NCI-H1105 treated with DMSO at 0.1 percent for 48 hours (cell line): ENCODE results near the gene DACT1.

Experiments
- DNase-seq: peaks from one replicate; lab custom pipeline; 2025; lab: John Stamatoyannopoulos, UW

Gene DACT1

DNA sequence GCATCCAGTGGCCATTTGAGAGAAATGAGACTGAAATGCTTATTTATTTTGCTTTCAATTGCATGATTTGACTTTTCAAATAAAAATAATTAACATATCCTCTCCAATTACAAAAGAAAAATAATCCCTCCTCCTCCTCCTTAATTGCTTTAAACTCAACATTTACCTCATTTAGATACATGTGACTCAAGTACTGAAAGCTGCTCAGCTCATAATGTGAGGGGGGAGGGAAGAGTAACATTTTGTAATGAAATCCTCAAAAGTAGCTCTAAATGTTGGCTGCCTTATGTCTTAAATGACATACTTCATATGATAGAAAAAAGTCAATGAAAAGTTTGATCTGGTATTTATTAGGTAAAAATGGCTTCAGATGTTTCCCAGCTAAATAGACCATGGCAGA, 29.0 kb downstream of the DACT1 start:
- peak; percentile 6 for DNase-seq

DNA sequence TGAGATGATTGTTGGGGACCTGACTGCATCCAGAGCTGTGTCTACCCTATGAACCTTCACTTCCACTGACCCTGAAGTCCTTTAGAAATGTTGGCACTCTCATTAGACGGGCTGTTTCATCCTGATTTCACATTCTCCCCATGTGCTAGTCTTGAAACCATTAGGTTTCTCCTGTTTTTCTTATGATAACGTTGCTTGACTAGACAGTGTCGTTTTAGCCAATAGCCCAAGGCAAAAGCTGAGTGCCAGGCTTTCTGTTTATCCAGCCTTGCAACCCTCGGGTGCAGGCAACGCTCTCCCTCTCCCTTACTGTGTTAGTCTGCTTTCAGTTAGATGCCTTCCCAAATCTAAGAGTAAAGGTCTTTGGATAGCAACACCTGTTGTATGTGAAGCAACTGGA, 30.1 kb downstream of the DACT1 start:
- no peak for DNase-seq

- no peak for DNase-seq
Observed at GRCh38 chr14:58668848-58669480, 31.2 kb downstream of the DACT1 start.

- no peak for DNase-seq
Observed at GRCh38 chr14:58669556-58670200, 31.9 kb downstream of the DACT1 start.

DNA sequence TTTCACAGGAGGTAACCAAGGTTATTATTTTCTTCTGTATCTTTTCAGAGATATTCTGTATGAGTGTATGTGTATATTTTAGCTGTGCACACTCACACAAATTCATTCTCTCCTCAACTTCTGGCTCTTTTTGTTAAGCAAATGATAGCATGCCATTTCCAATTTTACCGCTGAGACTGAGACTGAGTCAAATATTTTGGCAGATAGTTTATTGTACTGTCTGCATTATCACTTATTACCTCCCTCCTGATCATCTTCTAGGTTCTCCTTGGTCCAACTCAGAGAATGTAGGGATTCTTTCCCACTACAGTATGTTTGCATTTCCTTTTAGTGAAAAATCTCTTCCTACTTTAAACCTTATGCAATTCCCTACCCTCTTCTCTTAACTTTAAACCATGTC, 33.3 kb downstream of the DACT1 start:
- no peak for DNase-seq

GRCh38 chr14:58671436-58671835, 33.7 kb downstream of the DACT1 start:
- no peak for DNase-seq

DNA sequence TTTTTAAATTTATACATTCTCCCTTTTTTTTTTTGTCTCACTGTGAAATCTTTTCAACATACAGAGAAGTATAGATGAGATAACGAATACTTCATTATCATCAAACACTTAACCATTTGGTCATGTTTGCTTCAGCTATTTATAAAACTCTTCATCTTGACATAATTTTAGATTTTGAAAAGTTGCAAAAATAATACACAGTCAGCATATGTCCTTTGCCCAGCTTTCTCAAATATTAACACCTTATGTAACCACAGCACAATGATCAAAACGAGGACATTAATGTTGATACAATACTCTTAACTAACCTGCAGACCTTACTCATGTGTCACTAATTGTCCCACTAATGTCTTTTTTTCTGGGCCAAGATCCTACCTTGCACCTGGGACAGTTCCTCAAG, 36.0 kb downstream of the DACT1 start:
- no peak for DNase-seq

DNA sequence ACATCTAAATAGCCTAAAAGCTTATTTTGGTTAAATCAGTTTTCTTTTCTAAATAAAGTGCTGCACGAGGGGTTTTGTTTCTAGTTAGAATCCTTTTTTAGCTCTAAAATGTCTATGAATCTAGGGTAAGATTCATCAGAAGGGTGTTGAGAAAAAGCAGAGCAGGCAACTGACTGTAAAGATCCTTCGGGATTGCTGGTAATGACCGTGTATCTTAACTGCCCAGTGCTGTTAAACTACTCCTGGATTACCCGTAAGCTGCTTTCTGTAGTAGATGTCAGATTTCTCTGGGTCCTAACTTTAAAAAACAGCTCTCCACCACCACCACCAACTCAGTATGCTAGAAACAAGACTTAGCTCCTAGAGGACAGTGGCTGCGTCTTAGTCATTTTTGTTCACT, 39.2 kb downstream of the DACT1 start:
- no peak for DNase-seq

DNA sequence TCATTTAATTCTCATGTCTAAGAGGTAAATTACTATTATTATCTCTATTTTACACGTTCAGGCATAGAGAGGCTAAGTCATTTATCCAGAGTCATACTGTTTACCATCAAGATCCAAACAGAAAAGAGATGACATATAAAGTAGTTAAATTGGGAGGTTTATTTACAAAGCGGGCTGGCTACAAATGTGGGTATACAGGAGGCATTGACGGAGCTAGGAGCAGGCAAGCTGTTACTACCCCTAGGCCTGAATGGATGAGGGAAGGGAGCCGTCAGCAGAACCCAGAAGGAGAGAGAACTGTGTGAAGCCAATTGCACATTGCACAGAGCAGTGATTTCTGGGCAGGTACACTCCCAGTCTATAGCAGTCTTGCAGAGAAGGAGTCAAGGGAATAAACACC, 39.8 kb downstream of the DACT1 start:
- no peak for DNase-seq

DNA sequence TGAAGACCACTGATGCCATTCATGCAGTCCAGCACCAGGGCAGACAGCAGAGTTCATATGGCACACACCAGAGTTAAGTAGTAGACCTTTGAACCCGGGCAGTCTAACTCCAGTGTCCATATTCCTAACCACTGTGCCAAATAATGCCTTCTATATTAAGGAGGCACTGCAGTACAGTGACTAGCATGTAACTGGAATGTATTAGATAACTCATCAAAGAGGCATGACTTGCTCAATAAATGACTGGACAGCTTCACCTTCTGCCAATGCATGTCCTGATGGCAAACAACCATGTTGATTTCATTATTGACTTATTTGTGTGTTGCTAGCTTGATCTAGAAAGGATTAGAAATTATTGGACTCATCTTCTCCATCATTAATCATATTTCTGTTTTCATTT, 40.2 kb downstream of the DACT1 start:
- no peak for DNase-seq

DNA sequence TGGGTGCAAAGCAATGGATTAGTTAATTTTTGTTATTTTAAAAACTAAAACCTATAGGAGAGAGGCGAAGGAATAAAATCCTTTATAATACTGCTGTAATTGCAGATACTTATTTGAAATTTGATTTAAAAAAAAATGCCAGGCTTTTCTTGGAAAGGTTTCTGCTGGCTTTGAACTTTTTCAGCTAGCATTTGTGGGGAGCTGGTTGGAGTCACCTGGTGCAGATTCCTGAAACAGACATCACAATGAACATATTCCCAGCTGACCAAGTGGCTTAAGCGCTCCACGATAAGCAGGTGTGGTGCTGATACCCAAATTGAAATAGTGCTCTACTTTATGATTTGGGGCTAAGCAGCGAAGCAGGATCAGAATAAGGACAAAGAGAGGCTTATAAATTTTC, 42.9 kb downstream of the DACT1 start:
- DNase-seq: no peak

DNA sequence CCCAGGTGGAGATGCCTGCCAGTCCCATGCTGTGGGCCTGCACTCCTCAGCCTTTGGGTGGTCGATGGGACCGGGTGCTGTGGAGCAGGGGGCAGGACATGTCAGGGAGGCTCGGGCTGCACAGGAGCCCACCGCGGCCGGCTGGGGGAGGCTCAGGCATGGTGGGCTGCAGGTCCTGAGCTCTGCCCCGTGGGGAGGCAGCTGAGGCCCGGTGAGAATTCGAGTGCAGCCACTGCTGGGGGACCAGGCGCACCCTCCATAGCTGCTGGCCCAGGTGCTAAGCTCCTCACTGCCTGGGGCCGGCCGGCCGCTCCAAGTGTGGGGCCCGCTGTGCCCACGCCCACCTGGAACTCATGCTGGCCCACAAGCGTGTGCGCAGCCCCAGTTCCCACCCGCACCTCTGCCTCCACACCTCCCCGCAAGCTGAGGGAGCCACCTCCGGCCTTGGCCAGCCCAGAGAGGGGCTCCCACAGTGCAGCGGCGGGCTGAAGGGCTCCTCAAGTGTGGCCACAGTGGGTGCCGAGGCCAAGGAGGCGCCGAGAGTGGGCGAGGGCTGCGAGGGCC, 49.6 kb downstream of the DACT1 start:
- DNase-seq: no peak

- DNase-seq: peak; percentile 94
Observed at GRCh38 chr14:58690801-58691516, 53.2 kb downstream of the DACT1 start.

DNA sequence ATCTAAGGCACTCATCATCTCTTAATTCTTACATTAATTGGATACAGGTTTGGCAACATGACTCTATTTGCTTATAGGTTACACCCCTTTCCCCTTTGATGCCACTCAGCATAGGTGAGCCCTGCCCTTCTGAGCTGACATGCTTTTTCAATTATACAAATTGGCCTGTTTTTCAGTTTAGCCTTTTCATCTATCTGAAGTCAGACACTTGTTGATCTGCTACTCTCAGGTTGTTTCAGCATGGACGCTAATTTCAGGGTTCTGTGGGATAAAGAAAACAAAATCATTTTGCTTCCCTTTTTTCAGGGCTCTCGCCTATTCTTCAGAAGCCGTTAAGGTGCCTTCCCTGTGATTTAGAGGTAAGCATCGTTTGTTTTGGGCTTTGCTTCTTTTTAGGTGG, 55.3 kb downstream of the DACT1 start:
- DNase-seq: peak; percentile 23

GRCh38 chr14:58695514-58695913, 57.8 kb downstream of the DACT1 start:
- DNase-seq: no peak

GRCh38 chr14:58697266-58697929, 59.6 kb downstream of the DACT1 start:
- DNase-seq: no peak
